H54 (cell line): Measurements from ENCODE around the gene ATXN2L.

Experiments used
- DNase-seq: peaks from one replicate; pipeline ENCODE4 v3.0.0; 2011; ENCODE audit warnings: low spot score, mixed read lengths; ENCODE audit not compliant: insufficient read length
- FAIRE-seq: peaks from 3 replicates; lab custom pipeline; 2011; peaks lifted over from hg19 to GRCh38; lab: Jason Lieb, UNC
- POLR2A ChIP-seq: IDR thresholded peaks from 2 replicates; pipeline ENCODE4 v1.6.1; 2011; ENCODE audit warnings: low read depth, mild to moderate bottlenecking, low read length

The ATXN2L gene

GRCh38 chr16:28830531-28830930 lies 7.7 kb downstream of the ATXN2L start:
- FAIRE-seq (no peak), DNase-seq (no peak)
- TF ChIP-seq POLR2A = no peak

DNA sequence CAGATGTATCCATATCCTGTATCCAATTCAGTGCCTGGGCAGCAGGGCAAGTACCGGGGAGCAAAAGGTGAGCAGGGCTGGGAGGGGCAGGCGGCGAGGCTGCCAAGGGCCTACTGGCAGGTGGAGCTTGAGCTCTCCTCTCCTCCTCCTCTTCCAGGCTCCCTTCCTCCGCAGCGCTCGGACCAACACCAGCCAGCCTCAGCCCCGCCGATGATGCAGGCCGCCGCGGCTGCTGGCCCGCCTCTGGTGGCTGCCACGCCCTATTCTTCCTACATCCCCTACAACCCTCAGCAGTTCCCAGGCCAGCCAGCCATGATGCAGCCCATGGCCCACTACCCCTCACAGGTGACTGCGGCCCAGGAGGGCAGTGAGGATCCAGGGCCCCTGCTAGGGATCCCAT lies 11.6 kb downstream of the ATXN2L start:
- DNase-seq (no peak), FAIRE-seq (no peak)
- no peak for TF ChIP-seq POLR2A

GRCh38 chr16:28834873-28835863 lies 12.4 kb downstream of the ATXN2L start:
- no peak for FAIRE-seq
- DNase-seq = no peak
- no peak for TF ChIP-seq POLR2A

GRCh38 chr16:28835864-28836760 lies 13.3 kb downstream of the ATXN2L start:
- no peak for DNase-seq
- no peak for FAIRE-seq
- TF ChIP-seq POLR2A = no peak

GRCh38 chr16:28836761-28837064 lies 13.9 kb downstream of the ATXN2L start:
- TF ChIP-seq POLR2A = no peak
- DNase-seq = no peak
- FAIRE-seq = no peak

DNA sequence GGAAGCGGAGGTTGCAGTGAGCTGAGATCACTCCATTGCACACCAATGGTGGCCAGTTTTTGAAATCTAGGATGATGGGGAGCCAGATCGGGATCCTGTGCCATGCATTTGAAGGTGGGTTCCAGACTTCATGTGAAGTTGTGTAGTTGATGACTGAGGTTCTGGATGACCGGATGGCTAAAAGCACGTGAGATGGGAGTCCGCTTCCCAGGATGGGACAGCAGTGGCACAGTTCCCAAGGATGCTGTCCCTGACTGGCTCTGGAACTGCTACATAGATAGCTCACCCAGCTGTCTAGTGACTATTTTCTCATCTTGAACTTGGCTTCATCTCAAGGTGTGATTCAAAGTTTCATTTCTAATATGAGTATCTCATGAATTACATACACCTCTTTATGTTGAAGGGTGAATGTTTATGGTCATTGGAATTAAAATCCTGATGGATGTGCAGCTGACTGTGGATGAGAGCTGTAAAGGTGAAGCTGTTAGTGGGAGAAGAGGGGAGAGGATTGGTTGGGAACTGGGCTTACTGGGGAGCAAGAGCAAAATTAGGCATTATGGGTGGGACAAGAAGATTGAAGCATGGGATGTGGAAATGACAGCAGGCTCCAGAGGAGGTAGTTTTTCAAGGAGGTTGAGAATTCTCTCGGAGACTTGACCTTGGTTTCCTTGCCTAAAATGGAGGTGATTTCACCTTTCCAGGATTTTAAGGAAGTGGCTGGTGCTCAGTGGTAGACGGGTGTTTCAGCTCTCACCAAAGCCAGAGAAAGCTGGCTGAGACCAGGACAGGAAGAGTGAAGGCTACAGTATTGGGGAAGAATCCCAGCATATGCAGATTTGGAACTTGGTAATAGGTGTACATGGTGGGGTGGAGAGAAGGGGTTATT lies 15.1 kb downstream of the ATXN2L start:
- TF ChIP-seq POLR2A = no peak
- FAIRE-seq = no peak

GRCh38 chr16:28838558-28838918 lies 15.7 kb downstream of the ATXN2L start:
- no peak for FAIRE-seq

More for the DNA sequence above, 15.1 kb downstream of the ATXN2L start:
- DNase-seq = no peak

GRCh38 chr16:28839004-28839639 lies 16.3 kb downstream of the ATXN2L start:
- no peak for FAIRE-seq
- DNase-seq = no peak
- TF ChIP-seq POLR2A = no peak

More at GRCh38 chr16:28838558-28838918, 15.7 kb downstream of the ATXN2L start:
- no peak for DNase-seq
- no peak for TF ChIP-seq POLR2A

DNA sequence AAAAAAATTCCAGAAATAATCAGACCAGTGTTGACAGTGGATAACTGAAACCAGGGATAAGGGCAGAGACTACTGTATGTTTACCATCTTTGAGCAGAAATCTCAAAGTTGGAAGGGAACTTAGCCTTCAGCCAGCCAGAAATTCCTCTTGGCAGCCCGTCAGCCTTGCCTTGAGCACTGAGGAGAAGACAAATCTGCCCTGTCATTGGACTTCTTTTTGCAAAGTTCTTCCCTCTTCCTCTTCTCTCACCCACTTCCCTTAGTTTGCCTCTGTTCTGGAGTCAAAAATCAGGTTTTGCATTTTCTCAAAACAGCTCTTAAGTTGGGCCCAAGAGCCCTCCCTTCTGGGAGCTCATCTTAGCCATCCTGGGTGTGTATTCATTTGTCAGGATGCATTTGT lies 17.1 kb downstream of the ATXN2L start:
- no peak for TF ChIP-seq POLR2A
- DNase-seq (no peak), FAIRE-seq (no peak)

DNA sequence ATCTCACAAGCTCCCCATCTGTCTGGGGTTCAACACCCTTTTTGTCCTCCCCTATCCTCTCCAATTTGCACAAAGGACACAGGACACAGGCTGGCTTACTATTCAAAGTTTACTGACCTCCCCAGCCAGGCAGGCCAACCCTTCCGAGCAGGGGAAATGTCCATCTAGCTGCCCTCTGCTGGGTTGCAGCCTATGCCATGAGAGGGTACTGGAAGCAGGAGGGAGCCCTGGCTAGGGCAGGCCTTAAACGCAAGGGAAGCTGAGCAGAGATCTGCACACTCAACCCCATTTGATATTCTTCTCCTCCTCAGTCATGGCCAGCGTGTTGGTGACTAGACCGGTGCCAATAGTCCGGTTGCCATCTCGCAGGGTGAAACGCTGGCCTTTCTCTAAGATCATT lies 19.9 kb downstream of the ATXN2L start:
- TF ChIP-seq POLR2A = no peak

GRCh38 chr16:28843766-28844165 lies 21.0 kb downstream of the ATXN2L start:
- DNase-seq (no peak), FAIRE-seq (no peak)
- TF ChIP-seq POLR2A = no peak

More for the DNA sequence above, 19.9 kb downstream of the ATXN2L start:
- DNase-seq = no peak
- no peak for FAIRE-seq

- no peak for FAIRE-seq
Measured at GRCh38 chr16:28844226-28844885, 21.6 kb downstream of the ATXN2L start.

More at GRCh38 chr16:28844226-28844885, 21.6 kb downstream of the ATXN2L start:
- TF ChIP-seq POLR2A = no peak
- DNase-seq = no peak
